CD14-positive monocyte (primary cell): Measurements from ENCODE around the gene LIN9. TPM values are rescaled to one million over a fixed set of nuclear protein-coding genes. Genes with fewer than 3 reads are reported as not detected.

ENCODE experiments used
- DNase-seq, 3 donors: peaks; one replicate each; pipeline ENCODE4 v3.0.0-alpha.2; 2011 to 2022
- H2AFZ ChIP-seq: 2 replicates; pipeline ENCODE4 v1.6.0; 2012; ENCODE audit warnings: mild to moderate bottlenecking, low read depth, low read length, inconsistent platforms; ENCODE audit not compliant: insufficient read depth, poor library complexity, severe bottlenecking
- H3K27ac ChIP-seq, 2 donors: 1 replicate in 1 of 2; 2 replicates in 1 of 2; pipeline ENCODE4 v1.5.1; 2012 to 2013; ENCODE audit warnings: low read length in 2 of 2, control low read depth in 1 of 2, inconsistent platforms in 1 of 2, low read depth in 1 of 2, mild to moderate bottlenecking in 1 of 2
- H3K27me3 ChIP-seq, 2 donors: one replicate each; pipeline versions ENCODE4 v1.6.0 to v1.6.1; 2011 to 2013; ENCODE audit warnings: low read length in 2 of 2; ENCODE audit not compliant: control insufficient read depth in 2 of 2, insufficient read depth in 2 of 2
- H3K36me3 ChIP-seq, 2 donors: replicated peaks in 1 of 2; 1 replicate in 1 of 2; 2 replicates in 1 of 2; pipeline versions ENCODE4 v1.5.1 to v1.6.1; 2012 to 2013; ENCODE audit warnings: low read length in 2 of 2, control low read depth in 1 of 2, inconsistent platforms in 1 of 2, mild to moderate bottlenecking in 1 of 2; ENCODE audit not compliant: insufficient read depth in 2 of 2, control insufficient read depth in 1 of 2
- H3K4me1 ChIP-seq, 2 donors: 1 replicate in 1 of 2; 2 replicates in 1 of 2; pipeline versions ENCODE4 v1.5.1 to v1.6.1; 2012 to 2013; ENCODE audit warnings: low read length in 2 of 2, control low read depth in 1 of 2, inconsistent platforms in 1 of 2, mild to moderate bottlenecking in 1 of 2, moderate library complexity in 1 of 2; ENCODE audit not compliant: insufficient read depth in 2 of 2, control insufficient read depth in 1 of 2
- H3K4me2 ChIP-seq: replicated peaks from 2 replicates; pipeline ENCODE3; 2012; ENCODE audit warnings: low read length, moderate library complexity, mild to moderate bottlenecking; ENCODE audit not compliant: poor library complexity, severe bottlenecking; ENCODE audit errors: extremely low read depth
- H3K4me3 ChIP-seq, 3 experiments: fragments of 200-600 bp in 1 of 3; sonication (generic) in 1 of 3; replicated peaks in 1 of 3; 1 replicate in 2 of 3; 2 replicates in 1 of 3; pipeline ENCODE4 v1.5.1; 2011 to 2013; ENCODE audit warnings: low read length in 3 of 3, mild to moderate bottlenecking in 3 of 3, control low read depth in 2 of 3, low read depth in 2 of 3, inconsistent platforms in 1 of 3, moderate library complexity in 1 of 3
- H3K79me2 ChIP-seq: 2 replicates; pipeline ENCODE4 v1.6.0; 2012; ENCODE audit warnings: mild to moderate bottlenecking, control low read depth, inconsistent platforms, low read length, moderate library complexity; ENCODE audit not compliant: insufficient read depth
- H3K9ac ChIP-seq: 2 replicates; pipeline ENCODE4 v1.6.0; 2017; ENCODE audit warnings: low read length, mild to moderate bottlenecking; ENCODE audit not compliant: insufficient read depth, poor library complexity, severe bottlenecking
- H3K9me3 ChIP-seq, 2 donors: replicated peaks in 1 of 2; 1 replicate in 1 of 2; 2 replicates in 1 of 2; pipeline versions ENCODE4 v1.5.1 to v1.6.1; 2012 to 2013; ENCODE audit warnings: low read length in 2 of 2, control low read depth in 1 of 2; ENCODE audit not compliant: control insufficient read depth in 1 of 2, insufficient read depth in 1 of 2
- H4K20me1 ChIP-seq: 2 replicates; pipeline ENCODE4 v1.6.0; 2012; ENCODE audit warnings: mild to moderate bottlenecking, low read length, control low read depth, moderate library complexity; ENCODE audit not compliant: insufficient read depth
- H3K27ac Mint-ChIP-seq, 7 donors: one replicate each; pipeline ENCODE4 v1.8.0; 2020; ENCODE audit warnings: mild to moderate bottlenecking in 7 of 7, mixed read lengths in 7 of 7, moderate library complexity in 6 of 7, inconsistent platforms in 2 of 7
- H3K27me3 Mint-ChIP-seq, 3 donors: one replicate each; pipeline ENCODE4 v1.8.0; 2021 to 2022; ENCODE audit warnings: low read depth in 3 of 3, mild to moderate bottlenecking in 3 of 3, mixed read lengths in 3 of 3, moderate library complexity in 3 of 3, inconsistent platforms in 1 of 3
- H3K36me3 Mint-ChIP-seq, 2 donors: one replicate each; pipeline ENCODE4 v1.8.0; 2020; ENCODE audit warnings: mixed read lengths in 2 of 2, inconsistent platforms in 1 of 2, mild to moderate bottlenecking in 1 of 2
- H3K4me1 Mint-ChIP-seq: one replicate; pipeline ENCODE4 v1.8.0; 2020; ENCODE audit warnings: mild to moderate bottlenecking, mixed read lengths
- H3K4me3 Mint-ChIP-seq, 2 donors: one replicate each; pipeline ENCODE4 v1.8.0; 2020; ENCODE audit warnings: mild to moderate bottlenecking in 2 of 2, mixed read lengths in 2 of 2, moderate library complexity in 1 of 2
- H3K9me3 Mint-ChIP-seq, 7 donors: one replicate each; pipeline ENCODE4 v1.8.0; 2020 to 2022; ENCODE audit warnings: mixed read lengths in 7 of 7, mild to moderate bottlenecking in 6 of 7, moderate library complexity in 6 of 7, inconsistent platforms in 2 of 7
- WGBS: methylation state at CpG from one replicate; pipeline ENCODE4 v1.1.5; 2013; ENCODE audit warnings: missing lambda C conversion rate; ENCODE audit not compliant: insufficient coverage; 5-methylcytosine and 5-hydroxymethylcytosine counted together
- intact Hi-C, 2 donors: fragments of 100-400 bp; cut with micrococcal nuclease; formaldehyde crosslinking; loops; one replicate each; pipeline versions ENCODE4 v1.15.0 to v1.15.1; 2023
- polyA plus RNA-seq, 3 donors: library from polyadenylated mRNA; depleted of rRNA in 1 of 3; unstranded in 2 of 3; stranded (reverse) in 1 of 3; fragments of 300-500 nt in 2 of 3; fragments of >200 nt in 1 of 3; fragmentation: Illumina TruSeq in 2 of 3; gene quantifications; 1 replicate in 2 of 3; 2 replicates in 1 of 3; pipeline ENCODE4 v1.2.3, GENCODE V29; 2012 to 2021
- TF ChIP-seq, protein P1 (sequence below): fragments of 200-600 bp; IDR thresholded peaks from one replicate; pipeline ENCODE4 v1.8.0; 2022; ENCODE audit warnings: antibody characterized with exemption, mild to moderate bottlenecking

LIN9 gene
- polyA plus RNA-seq, 3 donors, result 0.56 to 1.3 (median 0.76) TPM

DNA sequence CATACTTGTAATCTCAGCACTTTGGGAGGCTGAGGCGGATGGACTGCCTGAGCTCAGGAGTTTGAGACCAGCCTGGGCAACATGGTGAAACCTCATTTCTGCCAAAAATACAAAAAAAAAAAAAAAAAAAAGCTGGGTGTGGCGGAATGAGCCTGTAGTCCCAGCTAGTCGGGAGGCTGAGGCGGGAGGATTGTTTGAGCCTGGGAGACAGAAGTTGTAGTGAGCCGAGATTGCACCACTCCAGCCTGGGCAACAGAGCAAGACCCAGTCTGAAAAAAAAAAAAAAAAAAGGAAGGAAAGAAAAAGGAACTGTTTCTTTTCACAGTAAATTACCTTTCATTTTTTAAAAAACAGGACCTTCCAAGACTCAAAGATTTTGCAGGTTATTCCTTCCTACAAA is 29.5 kb downstream of the LIN9 start:
- H3K27ac Mint-ChIP-seq, result peak overlapping the region in 1 of 7 donors; percentile 68
- H3K9ac ChIP-seq, result no peak overlapping the region
- TF ChIP-seq, protein P1, sequence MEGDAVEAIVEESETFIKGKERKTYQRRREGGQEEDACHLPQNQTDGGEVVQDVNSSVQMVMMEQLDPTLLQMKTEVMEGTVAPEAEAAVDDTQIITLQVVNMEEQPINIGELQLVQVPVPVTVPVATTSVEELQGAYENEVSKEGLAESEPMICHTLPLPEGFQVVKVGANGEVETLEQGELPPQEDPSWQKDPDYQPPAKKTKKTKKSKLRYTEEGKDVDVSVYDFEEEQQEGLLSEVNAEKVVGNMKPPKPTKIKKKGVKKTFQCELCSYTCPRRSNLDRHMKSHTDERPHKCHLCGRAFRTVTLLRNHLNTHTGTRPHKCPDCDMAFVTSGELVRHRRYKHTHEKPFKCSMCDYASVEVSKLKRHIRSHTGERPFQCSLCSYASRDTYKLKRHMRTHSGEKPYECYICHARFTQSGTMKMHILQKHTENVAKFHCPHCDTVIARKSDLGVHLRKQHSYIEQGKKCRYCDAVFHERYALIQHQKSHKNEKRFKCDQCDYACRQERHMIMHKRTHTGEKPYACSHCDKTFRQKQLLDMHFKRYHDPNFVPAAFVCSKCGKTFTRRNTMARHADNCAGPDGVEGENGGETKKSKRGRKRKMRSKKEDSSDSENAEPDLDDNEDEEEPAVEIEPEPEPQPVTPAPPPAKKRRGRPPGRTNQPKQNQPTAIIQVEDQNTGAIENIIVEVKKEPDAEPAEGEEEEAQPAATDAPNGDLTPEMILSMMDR, result no peak
- peaks cover 0 to 5% of the 10 kb centered on the region in 2 donors for H3K9me3 ChIP-seq
- H3K4me1 ChIP-seq, result no peaks in the 10 kb centered on the region
- intact Hi-C loops, result no loop called here
- no CpG with 5 or more reads among the region's 5 CpGs for WGBS
- H3K9me3 Mint-ChIP-seq, result peaks cover 0 to 4% (median 0%) of the 10 kb centered on the region in 7 donors
- H4K20me1 ChIP-seq, result no peaks in the 10 kb centered on the region
- no peaks in the 10 kb centered on the region for H3K27me3 ChIP-seq
- no peak overlapping the region for H3K4me2 ChIP-seq
- no peak overlapping the region for H2AFZ ChIP-seq
- H3K27me3 Mint-ChIP-seq, result no peaks in the 10 kb centered on the region
- H3K27ac ChIP-seq, result no peak overlapping the region
- peaks cover 5% of the 10 kb centered on the region for H3K4me1 Mint-ChIP-seq
- no peaks in the 10 kb centered on the region for H3K79me2 ChIP-seq
- no peak overlapping the region for H3K4me3 ChIP-seq
- peaks cover 17 to 34% of the 10 kb centered on the region in 2 donors for H3K36me3 Mint-ChIP-seq
- H3K36me3 ChIP-seq, result peaks cover 8 to 24% of the 10 kb centered on the region in 2 donors
- DNase-seq, result peak in 2 of 3 donors; percentile 5
- no peak overlapping the region for H3K4me3 Mint-ChIP-seq

DNA sequence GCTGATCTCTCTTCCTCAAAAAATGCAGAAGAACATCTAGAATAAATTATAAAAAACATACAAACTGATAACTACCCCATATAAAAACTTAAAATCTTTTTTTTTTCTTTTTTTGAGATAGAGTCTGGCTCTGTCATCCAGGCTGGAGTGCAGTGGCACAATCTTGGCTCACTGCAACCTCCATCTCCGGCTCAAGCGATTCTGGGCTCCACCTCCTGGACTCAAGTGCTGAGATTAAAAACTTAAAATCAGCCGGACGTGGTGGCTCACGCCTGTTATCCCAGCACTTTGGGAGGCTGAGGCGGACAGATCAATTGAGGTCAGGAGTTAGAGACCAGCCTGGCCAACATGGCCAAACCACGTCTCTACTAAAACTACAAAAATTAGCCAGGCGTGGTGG is 31.1 kb downstream of the LIN9 start:
- H3K27me3 Mint-ChIP-seq, result no peaks in the 10 kb centered on the region
- no peaks in the 10 kb centered on the region for H3K4me1 ChIP-seq
- H3K79me2 ChIP-seq, result no peaks in the 10 kb centered on the region
- H3K27ac ChIP-seq, result no peak overlapping the region
- TF ChIP-seq, protein P1, result no peak
- H3K4me3 Mint-ChIP-seq, result no peak overlapping the region
- H3K4me2 ChIP-seq, result no peak overlapping the region
- H2AFZ ChIP-seq, result no peak overlapping the region
- H3K27me3 ChIP-seq, result no peaks in the 10 kb centered on the region
- DNase-seq, result no peak
- H3K27ac Mint-ChIP-seq, result peak overlapping the region in 2 of 7 donors; percentile 10 to 43
- H3K9me3 Mint-ChIP-seq, result peaks cover 0 to 4% (median 0%) of the 10 kb centered on the region in 7 donors
- peaks cover 0 to 5% of the 10 kb centered on the region in 2 donors for H3K9me3 ChIP-seq
- H3K36me3 Mint-ChIP-seq, result peaks cover 20 to 38% of the 10 kb centered on the region in 2 donors
- H3K36me3 ChIP-seq, result peaks cover 7 to 19% of the 10 kb centered on the region in 2 donors
- no peak overlapping the region for H3K9ac ChIP-seq
- no peak overlapping the region for H3K4me3 ChIP-seq
- H4K20me1 ChIP-seq, result no peaks in the 10 kb centered on the region
- whole genome bisulfite sequencing, result 98% methylated on average over 8 of the region's 8 CpGs
- peaks cover 5% of the 10 kb centered on the region for H3K4me1 Mint-ChIP-seq
- intact Hi-C loops, result no loop called here
